PC-9 (cell line): Measurements from ENCODE around the gene SMIM43. TPM values are rescaled to one million over a fixed set of nuclear protein-coding genes. Genes with fewer than 3 reads are reported as not detected.

ENCODE experiments used
- BruUV-seq: library from RNA; stranded (reverse); fragments of 400-500 nt; replicated peaks from 2 replicates; lab custom pipeline; 2021; lab: Mats Ljungman, UMichigan
- CTCF ChIA-PET: fragments of 300-600 bp; sonication (Branson Sonifier 250); formaldehyde crosslinking; loops from one replicate; lab custom pipeline; 2022; ENCODE audit warnings: antibody characterized with exemption; lab: Charles Lee
- POLR2A ChIA-PET: fragments of 300-600 bp; sonication (Branson Sonifier 250); formaldehyde crosslinking; loops from one replicate; lab custom pipeline; 2022; ENCODE audit warnings: antibody characterized with exemption; ENCODE audit not compliant: unreplicated experiment; lab: Charles Lee
- DNase-seq, 2 experiments: peaks; one replicate each; pipeline versions ENCODE4 v3.0.0 to v3.0.0-alpha.2; 2015 to 2022; ENCODE audit warnings: mixed read lengths in 1 of 2
- H2AFZ ChIP-seq: fragments of 200-600 bp; sonication (generic); 2 replicates; pipeline ENCODE4 v1.8.1; 2017; ENCODE audit warnings: antibody characterized with exemption
- H3F3A ChIP-seq: fragments of 200-600 bp; sonication (generic); 2 replicates; pipeline ENCODE4 v1.8.1; 2017; ENCODE audit warnings: antibody characterized with exemption, mild to moderate bottlenecking, low read depth; ENCODE audit not compliant: insufficient read depth
- H3K27ac ChIP-seq: fragments of 200-600 bp; sonication (generic); 2 replicates; pipeline ENCODE4 v1.6.1; 2016; ENCODE audit warnings: mixed run types
- H3K27me3 ChIP-seq: fragments of 200-600 bp; sonication (generic); 2 replicates; pipeline ENCODE4 v1.6.1; 2016; ENCODE audit warnings: low read depth, mixed run types; ENCODE audit not compliant: insufficient read depth
- H3K36me3 ChIP-seq: fragments of 200-600 bp; sonication (generic); 2 replicates; pipeline ENCODE4 v1.6.1; 2016; ENCODE audit warnings: low read depth, mixed run types
- H3K4me1 ChIP-seq: fragments of 200-600 bp; sonication (generic); replicated peaks from 2 replicates; pipeline ENCODE4 v1.6.1; 2016; ENCODE audit warnings: mixed run types; ENCODE audit not compliant: insufficient read depth
- H3K4me2 ChIP-seq: fragments of 200-600 bp; sonication (generic); 2 replicates; pipeline ENCODE4 v1.6.1; 2017; ENCODE audit warnings: mixed run types
- H3K4me3 ChIP-seq: fragments of 200-600 bp; sonication (generic); 2 replicates; pipeline ENCODE4 v1.6.1; 2016; ENCODE audit warnings: mixed run types
- H3K79me2 ChIP-seq: fragments of 200-600 bp; sonication (generic); 2 replicates; pipeline ENCODE4 v1.6.1; 2017; ENCODE audit warnings: low read depth, mixed run types
- H3K9me2 ChIP-seq: fragments of 200-600 bp; sonication (generic); 2 replicates; pipeline ENCODE4 v1.8.1; 2017; ENCODE audit warnings: mild to moderate bottlenecking; ENCODE audit not compliant: insufficient read depth
- H3K9me3 ChIP-seq: fragments of 200-600 bp; sonication (generic); 2 replicates; pipeline ENCODE4 v1.8.1; 2016; ENCODE audit warnings: low read depth; ENCODE audit not compliant: insufficient read depth
- H4K20me1 ChIP-seq: fragments of 200-600 bp; sonication (generic); 2 replicates; pipeline ENCODE4 v1.8.1; 2017; ENCODE audit not compliant: insufficient read depth
- EZH2 ChIP-seq: fragments of 200-600 bp; sonication (generic); IDR thresholded peaks from 2 replicates; pipeline ENCODE4 v1.8.0; 2017; ENCODE audit warnings: antibody characterized with exemption, low read depth
- intact Hi-C: fragments of 100-400 bp; cut with micrococcal nuclease; formaldehyde crosslinking; loops from one replicate; pipeline ENCODE4 v1.10.0; 2022; ENCODE audit not compliant: unreplicated experiment
- total RNA-seq: library from RNA; stranded (reverse); gene quantifications from 2 replicates; pipeline ENCODE4 v1.2.3, GENCODE V29; 2021
- TF ChIP-seq, protein P1 (sequence below): fragments of 200-600 bp; sonication (generic); conservative IDR thresholded peaks from 2 replicates; pipeline ENCODE4 v1.6.1; 2017; ENCODE audit warnings: mixed run types, antibody characterized with exemption, mild to moderate bottlenecking, moderate library complexity

The SMIM43 gene
- total RNA-seq, 1 experiment from 2014 or later = not detected

DNA sequence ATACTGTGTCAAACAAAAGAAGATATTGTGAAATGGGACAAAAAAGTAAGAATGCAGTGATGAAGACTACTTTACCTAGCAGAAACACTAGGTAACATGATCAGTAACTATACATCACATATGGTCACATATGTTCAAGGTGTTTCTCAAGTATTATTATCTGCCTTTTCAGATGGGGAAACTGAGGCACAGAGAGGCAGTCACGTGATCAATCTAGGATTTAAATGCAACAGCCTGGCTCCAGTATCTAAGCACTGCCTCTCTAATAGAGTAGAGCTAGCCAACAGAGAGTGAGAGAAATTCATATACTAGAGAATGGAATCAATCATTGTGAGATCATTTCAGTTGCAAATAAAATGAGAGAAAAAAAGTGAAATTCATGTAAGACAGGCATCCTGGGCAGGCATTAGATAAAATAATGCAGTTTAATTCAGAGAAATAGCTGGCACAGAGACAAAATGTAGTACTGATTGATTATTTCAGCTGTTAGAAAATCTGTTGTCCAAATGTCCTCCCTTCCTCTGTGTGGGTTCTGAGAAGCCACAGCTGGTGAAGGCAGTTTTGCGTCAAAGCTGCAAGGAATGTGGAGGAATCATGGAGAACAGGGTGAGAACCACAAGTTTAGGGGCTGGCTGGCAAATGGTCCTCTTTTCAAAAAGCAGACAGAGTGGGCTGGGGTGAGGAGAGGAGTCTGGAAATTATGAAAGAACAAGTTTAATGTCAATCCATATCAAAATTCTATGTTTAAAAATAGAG is 26.0 kb downstream of the SMIM43 start:
- H4K20me1 ChIP-seq = no peaks in the 10 kb centered on the region
- no peaks in the 10 kb centered on the region for H3K9me3 ChIP-seq
- no peaks in the 10 kb centered on the region for H3F3A ChIP-seq
- no peaks in the 10 kb centered on the region for H3K79me2 ChIP-seq
- POLR2A ChIA-PET = interaction anchor here (0.6 kb wide), 1 partner anchor 1897 kb away, joined by 3 read pairs; no protein-coding TSS in a partner anchor
- no peak for TF ChIP-seq EZH2
- TF ChIP-seq, protein P1, sequence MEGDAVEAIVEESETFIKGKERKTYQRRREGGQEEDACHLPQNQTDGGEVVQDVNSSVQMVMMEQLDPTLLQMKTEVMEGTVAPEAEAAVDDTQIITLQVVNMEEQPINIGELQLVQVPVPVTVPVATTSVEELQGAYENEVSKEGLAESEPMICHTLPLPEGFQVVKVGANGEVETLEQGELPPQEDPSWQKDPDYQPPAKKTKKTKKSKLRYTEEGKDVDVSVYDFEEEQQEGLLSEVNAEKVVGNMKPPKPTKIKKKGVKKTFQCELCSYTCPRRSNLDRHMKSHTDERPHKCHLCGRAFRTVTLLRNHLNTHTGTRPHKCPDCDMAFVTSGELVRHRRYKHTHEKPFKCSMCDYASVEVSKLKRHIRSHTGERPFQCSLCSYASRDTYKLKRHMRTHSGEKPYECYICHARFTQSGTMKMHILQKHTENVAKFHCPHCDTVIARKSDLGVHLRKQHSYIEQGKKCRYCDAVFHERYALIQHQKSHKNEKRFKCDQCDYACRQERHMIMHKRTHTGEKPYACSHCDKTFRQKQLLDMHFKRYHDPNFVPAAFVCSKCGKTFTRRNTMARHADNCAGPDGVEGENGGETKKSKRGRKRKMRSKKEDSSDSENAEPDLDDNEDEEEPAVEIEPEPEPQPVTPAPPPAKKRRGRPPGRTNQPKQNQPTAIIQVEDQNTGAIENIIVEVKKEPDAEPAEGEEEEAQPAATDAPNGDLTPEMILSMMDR = no peak
- no peaks in the 10 kb centered on the region for H3K36me3 ChIP-seq
- no peaks in the 10 kb centered on the region for H3K4me1 ChIP-seq
- no peaks in the 10 kb centered on the region for H3K9me2 ChIP-seq
- no peak overlapping the region for H3K4me2 ChIP-seq
- no peaks in the 10 kb centered on the region for H3K27me3 ChIP-seq
- H2AFZ ChIP-seq = no peak overlapping the region
- intact Hi-C loops = no loop called here
- CTCF ChIA-PET = no interaction called here
- no peak overlapping the region for H3K4me3 ChIP-seq
- no peak for DNase-seq
- no peak overlapping the region for H3K27ac ChIP-seq
- no TSS peak for BruUV-seq

DNA sequence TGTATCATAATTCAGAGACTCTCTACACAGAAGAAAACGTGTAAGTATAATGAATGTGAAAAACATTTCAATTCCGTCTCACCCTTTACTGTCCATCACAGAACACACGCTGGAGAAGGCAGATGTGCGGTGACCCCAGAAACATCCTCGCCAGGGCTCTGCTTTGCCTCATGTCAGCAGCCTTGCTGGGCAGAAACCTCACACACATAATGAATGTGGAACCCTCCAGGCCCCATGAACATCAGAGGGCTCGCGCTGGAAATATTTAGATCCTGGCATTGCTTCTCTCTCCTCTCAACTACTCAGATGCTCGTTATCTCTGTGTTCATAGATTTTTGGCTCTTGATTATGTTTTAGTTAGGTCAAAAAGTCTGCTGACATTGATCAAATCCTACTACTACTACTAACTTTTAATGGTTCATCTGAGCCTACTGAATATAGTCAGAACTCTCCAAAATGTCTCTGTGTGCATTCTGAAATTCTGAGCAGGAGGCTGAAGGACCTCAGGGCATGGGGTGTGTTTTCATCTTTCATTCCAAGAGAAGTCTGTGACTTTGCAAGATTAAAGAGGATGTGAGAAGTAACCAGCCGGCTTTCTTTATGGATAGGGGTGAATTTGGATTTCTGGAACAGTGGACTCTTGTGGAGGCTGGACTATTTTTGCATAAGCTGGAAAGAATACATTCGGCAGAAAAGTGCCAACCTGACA is 27.0 kb downstream of the SMIM43 start:
- Histone ChIP-seq H3K9me2 (no peaks in the 10 kb centered on the region), H3K9me3 (no peaks in the 10 kb centered on the region), H3K36me3 (no peaks in the 10 kb centered on the region), H3K27me3 (no peaks in the 10 kb centered on the region), H3F3A (no peaks in the 10 kb centered on the region), H3K4me3 (no peak overlapping the region), H4K20me1 (no peaks in the 10 kb centered on the region), H3K4me1 (no peaks in the 10 kb centered on the region), H3K79me2 (no peaks in the 10 kb centered on the region), H2AFZ (no peak overlapping the region), H3K4me2 (no peak overlapping the region), H3K27ac (no peak overlapping the region)
- DNase-seq = no peak
- no TSS peak for BruUV-seq
- TF ChIP-seq, protein P1 = no peak
- TF ChIP-seq EZH2 = no peak
- CTCF ChIA-PET = interaction anchor here (0.8 to 1.4 kb wide), 3 partner anchors 87 to 546 kb away, joined by 3 to 17 read pairs (median 4); no protein-coding TSS in a partner anchor
- POLR2A ChIA-PET = interaction anchor here (0.6 kb wide), 1 partner anchor 41 kb away, joined by 3 read pairs; no protein-coding TSS in a partner anchor
- intact Hi-C loops = loop anchor here (2.0 kb wide), 3 partner anchors 275 to 545 kb away; no protein-coding TSS in a partner anchor

DNA sequence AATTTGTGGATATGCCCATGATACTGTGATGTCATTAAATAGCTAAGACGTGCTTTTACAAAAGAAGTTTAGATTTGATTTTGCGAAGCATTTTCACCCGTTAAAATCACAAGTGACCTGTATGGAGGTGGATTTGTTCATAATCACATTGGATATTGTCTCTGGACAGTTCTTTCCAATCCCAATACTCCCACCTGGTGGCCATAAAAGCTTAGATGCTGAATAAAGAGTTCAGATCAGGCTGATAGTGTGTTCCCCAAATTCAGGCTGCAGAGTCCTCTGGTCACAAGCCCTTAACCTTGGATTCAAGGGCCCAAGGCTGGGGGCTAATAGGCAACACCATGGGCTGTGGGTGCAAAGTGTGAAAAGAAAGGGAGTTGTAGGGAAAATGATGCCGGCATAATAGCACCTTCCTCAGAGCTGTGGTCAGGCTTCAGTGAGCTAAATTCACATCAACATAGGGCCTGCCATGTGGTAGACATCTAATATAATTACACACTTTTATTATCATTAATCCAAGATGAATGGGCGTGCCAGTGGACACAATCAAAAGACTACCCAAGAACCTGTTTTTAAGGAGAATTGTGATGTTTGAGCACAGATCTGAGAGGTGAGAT is 28.1 kb downstream of the SMIM43 start:
- Histone ChIP-seq H2AFZ (no peak overlapping the region), H3K36me3 (no peaks in the 10 kb centered on the region), H3K4me2 (no peak overlapping the region), H3K4me1 (no peaks in the 10 kb centered on the region), H4K20me1 (no peaks in the 10 kb centered on the region), H3K4me3 (no peak overlapping the region), H3K79me2 (no peaks in the 10 kb centered on the region), H3K9me2 (no peaks in the 10 kb centered on the region), H3K27me3 (no peaks in the 10 kb centered on the region), H3K27ac (no peak overlapping the region), H3K9me3 (no peaks in the 10 kb centered on the region), H3F3A (no peaks in the 10 kb centered on the region)
- no peak for TF ChIP-seq EZH2
- TF ChIP-seq, protein P1 = peak; percentile 90
- no TSS peak for BruUV-seq
- CTCF ChIA-PET = interaction anchor here (0.8 to 1.4 kb wide), 4 partner anchors 274 to 545 kb away, joined by 3 to 4 read pairs (median 4); no protein-coding TSS in a partner anchor
- intact Hi-C loops = loop anchor here (2.0 kb wide), 3 partner anchors 274 to 544 kb away; no protein-coding TSS in a partner anchor
- DNase-seq = peak; percentile 31 to 64
- POLR2A ChIA-PET = interaction anchor here (0.5 to 0.6 kb wide), 2 partner anchors 40 to 91 kb away, joined by 3 to 5 read pairs; no protein-coding TSS in a partner anchor
